Nephron (organoid): ENCODE data around the gene ABLIM3.
A peak's percentile ranks its signal among the peaks of the same experiment; 100 is the strongest.

Experiments
- H3K27ac Mint-ChIP-seq, 3 experiments: 2 replicates each; pipeline ENCODE4 v1.8.0; 2020; ENCODE audit warnings: mixed read lengths in 3 of 3, mild to moderate bottlenecking in 2 of 3, moderate library complexity in 1 of 3
- H3K27me3 Mint-ChIP-seq: 2 replicates; pipeline ENCODE4 v1.8.0; 2021; ENCODE audit warnings: low read depth, mild to moderate bottlenecking, moderate library complexity, mixed read lengths
- H3K36me3 Mint-ChIP-seq: 2 replicates; pipeline ENCODE4 v1.8.0; 2020; ENCODE audit warnings: low read depth, mixed read lengths
- H3K4me1 Mint-ChIP-seq: 2 replicates; pipeline ENCODE4 v1.8.0; 2020; ENCODE audit warnings: mixed read lengths
- H3K4me3 Mint-ChIP-seq, 3 experiments: 2 replicates each; pipeline ENCODE4 v1.8.0; 2020; ENCODE audit warnings: mild to moderate bottlenecking in 3 of 3, mixed read lengths in 3 of 3, moderate library complexity in 2 of 3
- H3K9me3 Mint-ChIP-seq: 2 replicates; pipeline ENCODE4 v1.8.0; 2020; ENCODE audit warnings: mixed read lengths
- TF ChIP-seq, protein P1 (sequence below), 3 experiments: fragments of 200-600 bp; sonication (generic); IDR thresholded peaks; one replicate each; pipeline ENCODE4 v1.5.0; 2021; ENCODE audit warnings: antibody characterized with exemption in 3 of 3; ENCODE audit not compliant: unreplicated experiment in 3 of 3

ABLIM3 gene

DNA sequence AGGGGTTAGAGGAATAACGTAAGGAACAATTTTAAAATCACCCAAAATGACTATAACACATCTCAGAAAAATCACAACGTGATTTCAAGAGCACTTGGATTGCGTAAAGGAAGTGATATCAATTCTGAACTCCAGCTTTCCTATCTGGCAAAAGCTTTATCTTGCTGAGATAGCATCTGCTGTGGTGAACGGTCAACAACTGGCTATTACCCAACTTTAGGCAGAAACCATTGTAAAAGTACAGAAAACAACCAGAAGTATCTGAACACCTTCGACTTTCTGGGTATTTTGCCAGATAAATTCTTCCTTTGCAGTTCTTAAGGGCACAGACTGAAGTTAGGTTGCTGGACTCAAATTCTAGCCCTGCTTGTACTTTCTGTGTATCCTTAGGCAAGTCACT is 9.2 kb downstream of the ABLIM3 start:
- Mint-ChIP-seq H3K9me3 (no peaks in the 10 kb centered on the region), H3K27me3 (peaks cover 5% of the 10 kb centered on the region), H3K4me1 (peaks cover 40% of the 10 kb centered on the region), H3K27ac (no peak overlapping the region), H3K36me3 (no peaks in the 10 kb centered on the region), H3K4me3 (no peak overlapping the region)
- TF ChIP-seq, protein P1, sequence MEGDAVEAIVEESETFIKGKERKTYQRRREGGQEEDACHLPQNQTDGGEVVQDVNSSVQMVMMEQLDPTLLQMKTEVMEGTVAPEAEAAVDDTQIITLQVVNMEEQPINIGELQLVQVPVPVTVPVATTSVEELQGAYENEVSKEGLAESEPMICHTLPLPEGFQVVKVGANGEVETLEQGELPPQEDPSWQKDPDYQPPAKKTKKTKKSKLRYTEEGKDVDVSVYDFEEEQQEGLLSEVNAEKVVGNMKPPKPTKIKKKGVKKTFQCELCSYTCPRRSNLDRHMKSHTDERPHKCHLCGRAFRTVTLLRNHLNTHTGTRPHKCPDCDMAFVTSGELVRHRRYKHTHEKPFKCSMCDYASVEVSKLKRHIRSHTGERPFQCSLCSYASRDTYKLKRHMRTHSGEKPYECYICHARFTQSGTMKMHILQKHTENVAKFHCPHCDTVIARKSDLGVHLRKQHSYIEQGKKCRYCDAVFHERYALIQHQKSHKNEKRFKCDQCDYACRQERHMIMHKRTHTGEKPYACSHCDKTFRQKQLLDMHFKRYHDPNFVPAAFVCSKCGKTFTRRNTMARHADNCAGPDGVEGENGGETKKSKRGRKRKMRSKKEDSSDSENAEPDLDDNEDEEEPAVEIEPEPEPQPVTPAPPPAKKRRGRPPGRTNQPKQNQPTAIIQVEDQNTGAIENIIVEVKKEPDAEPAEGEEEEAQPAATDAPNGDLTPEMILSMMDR (IDR thresholded peaks at IDR 0.05; ENCODE audit: unreplicated experiment in 3 of 3) = no peak

GRCh38 chr5:149151717-149152116 is 10.4 kb downstream of the ABLIM3 start:
- H3K36me3 Mint-ChIP-seq = no peaks in the 10 kb centered on the region
- H3K4me1 Mint-ChIP-seq = peaks cover 46% of the 10 kb centered on the region
- H3K4me3 Mint-ChIP-seq = no peak overlapping the region
- H3K27me3 Mint-ChIP-seq = no peaks in the 10 kb centered on the region
- TF ChIP-seq, protein P1 (IDR thresholded peaks at IDR 0.05; ENCODE audit: unreplicated experiment in 3 of 3) = no peak
- no peaks in the 10 kb centered on the region for H3K9me3 Mint-ChIP-seq
- H3K27ac Mint-ChIP-seq = peak overlapping the region in 1 of 3 experiments; percentile 37

DNA sequence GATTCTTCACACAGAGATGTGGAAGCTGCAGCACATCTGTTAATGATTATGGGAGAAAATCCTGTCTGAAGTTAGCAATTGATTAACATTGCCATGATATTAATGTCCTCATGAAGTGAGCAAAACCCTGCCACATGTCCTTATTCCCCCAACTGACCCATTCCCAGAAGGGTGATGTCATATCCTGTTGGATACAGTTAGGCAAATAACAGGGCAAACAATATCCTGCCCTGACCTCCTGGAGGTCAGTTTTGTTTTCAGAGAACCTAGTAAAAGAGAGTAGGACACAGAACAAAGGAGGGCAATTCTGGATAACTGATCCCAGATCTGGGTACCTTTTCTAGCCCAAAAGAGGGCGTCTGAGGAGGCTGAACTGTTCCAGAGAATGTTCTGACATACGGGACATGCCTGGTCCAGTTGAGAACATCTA is 11.0 kb downstream of the ABLIM3 start:
- Mint-ChIP-seq H3K36me3 (no peaks in the 10 kb centered on the region), H3K27ac (peak overlapping the region in 1 of 3 experiments; percentile 54), H3K27me3 (no peaks in the 10 kb centered on the region), H3K4me3 (no peak overlapping the region), H3K9me3 (no peaks in the 10 kb centered on the region), H3K4me1 (peaks cover 46% of the 10 kb centered on the region)
- TF ChIP-seq, protein P1 (IDR thresholded peaks at IDR 0.05; ENCODE audit: unreplicated experiment in 3 of 3) = no peak

GRCh38 chr5:149153193-149153750 is 12.0 kb downstream of the ABLIM3 start:
- no peaks in the 10 kb centered on the region for H3K9me3 Mint-ChIP-seq
- no peaks in the 10 kb centered on the region for H3K36me3 Mint-ChIP-seq
- H3K4me1 Mint-ChIP-seq = peaks cover 51% of the 10 kb centered on the region
- no peaks in the 10 kb centered on the region for H3K27me3 Mint-ChIP-seq
- peak overlapping the region in 1 of 3 experiments; percentile 61 for H3K27ac Mint-ChIP-seq
- TF ChIP-seq, protein P1 (IDR thresholded peaks at IDR 0.05; ENCODE audit: unreplicated experiment in 3 of 3) = no peak
- no peak overlapping the region for H3K4me3 Mint-ChIP-seq

GRCh38 chr5:149153751-149154610 is 12.7 kb downstream of the ABLIM3 start:
- H3K36me3 Mint-ChIP-seq = no peaks in the 10 kb centered on the region
- peak overlapping the region; percentile 54 to 73 (median 61) for H3K27ac Mint-ChIP-seq
- H3K9me3 Mint-ChIP-seq = no peaks in the 10 kb centered on the region
- peaks cover 51% of the 10 kb centered on the region for H3K4me1 Mint-ChIP-seq
- peak overlapping the region in 1 of 3 experiments; percentile 31 for H3K4me3 Mint-ChIP-seq
- TF ChIP-seq, protein P1 (IDR thresholded peaks at IDR 0.05; ENCODE audit: unreplicated experiment in 3 of 3) = no peak
- no peaks in the 10 kb centered on the region for H3K27me3 Mint-ChIP-seq
